ENCODE results near the gene ELL. TPM values are rescaled to one million over a fixed set of nuclear protein-coding genes. Genes with fewer than 3 reads are reported as not detected.

The ELL gene
- total and polyA plus RNA-seq, 2 donors: 6.8 to 14.3 TPM

GRCh38 chr19:18399008-18399407 lies 122.9 kb downstream of the ELL start:
- H3K27me3 ChIP-seq (ENCODE audit: control insufficient read depth in 2 of 2, insufficient read depth in 1 of 2, low read length in 1 of 2): peaks cover 8 to 26% of the 10 kb centered on the region in 2 donors
- no peak for DNase-seq (ENCODE audit: low read depth in 6 of 9, low spot score in 9 of 9)
- H3K27ac ChIP-seq (ENCODE audit: low read depth in 1 of 2, low read length in 1 of 2): no peak overlapping the region
- 94% methylated on average over 6 of the region's 6 CpGs for WGBS
- peaks cover 0 to 15% of the 10 kb centered on the region in 2 donors for H3K4me1 ChIP-seq (ENCODE audit: control insufficient read depth in 2 of 2, insufficient read depth in 2 of 2, low read length in 2 of 2)
- H3K9me3 ChIP-seq (ENCODE audit: control insufficient read depth in 2 of 2, insufficient read depth in 1 of 2, low read length in 1 of 2): no peaks in the 10 kb centered on the region
- no peak overlapping the region for H3K4me3 ChIP-seq (ENCODE audit: low read length in 2 of 2)
- H3K36me3 ChIP-seq (ENCODE audit: control insufficient read depth in 2 of 2, insufficient read depth in 2 of 2, low read length in 1 of 2): no peaks in the 10 kb centered on the region

GRCh38 chr19:18397242-18398202 lies 124.3 kb downstream of the ELL start, which contains the start of gene LRRC25:
LRRC25 (minus strand) TSS chr19:18397622; CDS start chr19:18396963, 659 bp downstream.
- peaks cover 8 to 34% of the 10 kb centered on the region in 2 donors for H3K27me3 ChIP-seq (ENCODE audit: control insufficient read depth in 2 of 2, insufficient read depth in 1 of 2, low read length in 1 of 2)
- no peaks in the 10 kb centered on the region for H3K36me3 ChIP-seq (ENCODE audit: control insufficient read depth in 2 of 2, insufficient read depth in 2 of 2, low read length in 1 of 2)
- DNase-seq (ENCODE audit: low read depth in 6 of 9, low spot score in 9 of 9): peak in 1 of 9 donors; percentile 44
- peaks cover 0 to 15% of the 10 kb centered on the region in 2 donors for H3K4me1 ChIP-seq (ENCODE audit: control insufficient read depth in 2 of 2, insufficient read depth in 2 of 2, low read length in 2 of 2)
- peaks cover 0 to 3% of the 10 kb centered on the region in 2 donors for H3K9me3 ChIP-seq (ENCODE audit: control insufficient read depth in 2 of 2, insufficient read depth in 1 of 2, low read length in 1 of 2)
- H3K4me3 ChIP-seq (ENCODE audit: low read length in 2 of 2): peak within 1 kb of the TSS in 1 of 2 donors; percentile 4
- 12% methylated on average over 33 of the region's 33 CpGs for WGBS
- peak within 1 kb of the TSS in 1 of 2 donors; percentile 18 for H3K27ac ChIP-seq (ENCODE audit: low read depth in 1 of 2, low read length in 1 of 2)

- WGBS: 87% methylated on average over 37 of the region's 37 CpGs
- Histone ChIP-seq H3K27ac (ENCODE audit: low read depth in 1 of 2, low read length in 1 of 2) (no peak overlapping the region), H3K36me3 (ENCODE audit: control insufficient read depth in 2 of 2, insufficient read depth in 2 of 2, low read length in 1 of 2) (no peaks in the 10 kb centered on the region), H3K4me1 (ENCODE audit: control insufficient read depth in 2 of 2, insufficient read depth in 2 of 2, low read length in 2 of 2) (peaks cover 0 to 10% of the 10 kb centered on the region in 2 donors), H3K27me3 (ENCODE audit: control insufficient read depth in 2 of 2, insufficient read depth in 1 of 2, low read length in 1 of 2) (peaks cover 8 to 40% of the 10 kb centered on the region in 2 donors), H3K4me3 (ENCODE audit: low read length in 2 of 2) (no peak overlapping the region), H3K9me3 (ENCODE audit: control insufficient read depth in 2 of 2, insufficient read depth in 1 of 2, low read length in 1 of 2) (peaks cover 0 to 3% of the 10 kb centered on the region in 2 donors)
- no peak for DNase-seq (ENCODE audit: low read depth in 6 of 9, low spot score in 9 of 9)
Observed at GRCh38 chr19:18396471-18397241, 125.2 kb downstream of the ELL start.

- no peak overlapping the region for H3K4me3 ChIP-seq (ENCODE audit: low read length in 2 of 2)
- H3K4me1 ChIP-seq (ENCODE audit: control insufficient read depth in 2 of 2, insufficient read depth in 2 of 2, low read length in 2 of 2): peaks cover 0 to 8% of the 10 kb centered on the region in 2 donors
- 86% methylated on average over 7 of the region's 7 CpGs for WGBS
Observed at GRCh38 chr19:18393836-18394235, 128.0 kb downstream of the ELL start.

GRCh38 chr19:18392926-18393325 lies 128.9 kb downstream of the ELL start:
- H3K27me3 ChIP-seq (ENCODE audit: control insufficient read depth in 2 of 2, insufficient read depth in 1 of 2, low read length in 1 of 2): peaks cover 16 to 66% of the 10 kb centered on the region in 2 donors
- H3K4me3 ChIP-seq (ENCODE audit: low read length in 2 of 2): no peak overlapping the region
- 35% methylated on average over 5 of the region's 5 CpGs for WGBS
- no peak for DNase-seq (ENCODE audit: low read depth in 6 of 9, low spot score in 9 of 9)
- H3K27ac ChIP-seq (ENCODE audit: low read depth in 1 of 2, low read length in 1 of 2): no peak overlapping the region
- H3K4me1 ChIP-seq (ENCODE audit: control insufficient read depth in 2 of 2, insufficient read depth in 2 of 2, low read length in 2 of 2): peaks cover 5 to 16% of the 10 kb centered on the region in 2 donors
- H3K9me3 ChIP-seq (ENCODE audit: control insufficient read depth in 2 of 2, insufficient read depth in 1 of 2, low read length in 1 of 2): peaks cover 0 to 13% of the 10 kb centered on the region in 2 donors
- H3K36me3 ChIP-seq (ENCODE audit: control insufficient read depth in 2 of 2, insufficient read depth in 2 of 2, low read length in 1 of 2): no peaks in the 10 kb centered on the region

More at GRCh38 chr19:18393836-18394235, 128.0 kb downstream of the ELL start:
- H3K9me3 ChIP-seq (ENCODE audit: control insufficient read depth in 2 of 2, insufficient read depth in 1 of 2, low read length in 1 of 2): peaks cover 0 to 8% of the 10 kb centered on the region in 2 donors
- H3K36me3 ChIP-seq (ENCODE audit: control insufficient read depth in 2 of 2, insufficient read depth in 2 of 2, low read length in 1 of 2): no peaks in the 10 kb centered on the region
- H3K27me3 ChIP-seq (ENCODE audit: control insufficient read depth in 2 of 2, insufficient read depth in 1 of 2, low read length in 1 of 2): peaks cover 10 to 63% of the 10 kb centered on the region in 2 donors
- H3K27ac ChIP-seq (ENCODE audit: low read depth in 1 of 2, low read length in 1 of 2): no peak overlapping the region
- no peak for DNase-seq (ENCODE audit: low read depth in 6 of 9, low spot score in 9 of 9)

Other genes with a start within 250 kb of the ELL start
- gene IQCN, start 247.6 kb downstream of the ELL start, total RNA-seq: 0.57 TPM
- gene IQCN, start 247.6 kb downstream of the ELL start, polyA plus RNA-seq: 5.0 TPM
- 65.8 TPM for gene JUND, start 240.4 kb downstream of the ELL start, total RNA-seq
- 88.3 TPM for gene JUND, start 240.4 kb downstream of the ELL start, polyA plus RNA-seq
- gene LSM4, start 199.0 kb downstream of the ELL start, total RNA-seq: 190 TPM
- 147 TPM for gene LSM4, start 199.0 kb downstream of the ELL start, polyA plus RNA-seq
- 13.3 TPM for gene PGPEP1, start 181.5 kb downstream of the ELL start, total RNA-seq
- gene PGPEP1, start 181.5 kb downstream of the ELL start, polyA plus RNA-seq: 14.8 TPM
- 0.42 TPM for gene GDF15, start 135.9 kb downstream of the ELL start, total RNA-seq
- 2.2 TPM for gene GDF15, start 135.9 kb downstream of the ELL start, polyA plus RNA-seq
- gene LRRC25, start 124.4 kb downstream of the ELL start, total RNA-seq: 2.5 TPM
- 6.2 TPM for gene LRRC25, start 124.4 kb downstream of the ELL start, polyA plus RNA-seq
- gene SSBP4, start 102.7 kb downstream of the ELL start, total RNA-seq: 47.3 TPM
- gene SSBP4, start 102.7 kb downstream of the ELL start, polyA plus RNA-seq: 50.3 TPM
- gene ISYNA1, start 83.9 kb downstream of the ELL start, total RNA-seq: 14.2 TPM
- 66.1 TPM for gene ISYNA1, start 83.9 kb downstream of the ELL start, polyA plus RNA-seq
- 153 TPM for gene FKBP8, start 21.5 kb upstream of the ELL start, total RNA-seq
- gene FKBP8, start 21.5 kb upstream of the ELL start, polyA plus RNA-seq: 232 TPM
- gene KXD1, start 35.8 kb upstream of the ELL start, total RNA-seq: 42.6 TPM
- gene KXD1, start 35.8 kb upstream of the ELL start, polyA plus RNA-seq: 81.9 TPM
- gene UBA52, start 49.8 kb upstream of the ELL start, total RNA-seq: 1,679 TPM
- gene UBA52, start 49.8 kb upstream of the ELL start, polyA plus RNA-seq: 1,270 TPM
- 72.2 TPM for gene REX1BD, start 66.7 kb upstream of the ELL start, total RNA-seq
- gene REX1BD, start 66.7 kb upstream of the ELL start, polyA plus RNA-seq: 104 TPM
- gene CRLF1, start 84.7 kb upstream of the ELL start, total RNA-seq: 0.33 TPM
- 17.9 TPM for gene CRLF1, start 84.7 kb upstream of the ELL start, polyA plus RNA-seq
- gene TMEM59L, start 90.8 kb upstream of the ELL start, total RNA-seq: not detected
- 0.96 TPM for gene TMEM59L, start 90.8 kb upstream of the ELL start, polyA plus RNA-seq
- 0.99 TPM for gene KLHL26, start 115.0 kb upstream of the ELL start, total RNA-seq
- gene KLHL26, start 115.0 kb upstream of the ELL start, polyA plus RNA-seq: 4.0 TPM
- gene CRTC1, start 161.6 kb upstream of the ELL start, total RNA-seq: 1.2 TPM
- gene CRTC1, start 161.6 kb upstream of the ELL start, polyA plus RNA-seq: 9.7 TPM